ENCODE data around the gene GLTPD2.
A peak's percentile ranks its signal among the peaks of the same experiment; 100 is the strongest.

GLTPD2 gene

DNA sequence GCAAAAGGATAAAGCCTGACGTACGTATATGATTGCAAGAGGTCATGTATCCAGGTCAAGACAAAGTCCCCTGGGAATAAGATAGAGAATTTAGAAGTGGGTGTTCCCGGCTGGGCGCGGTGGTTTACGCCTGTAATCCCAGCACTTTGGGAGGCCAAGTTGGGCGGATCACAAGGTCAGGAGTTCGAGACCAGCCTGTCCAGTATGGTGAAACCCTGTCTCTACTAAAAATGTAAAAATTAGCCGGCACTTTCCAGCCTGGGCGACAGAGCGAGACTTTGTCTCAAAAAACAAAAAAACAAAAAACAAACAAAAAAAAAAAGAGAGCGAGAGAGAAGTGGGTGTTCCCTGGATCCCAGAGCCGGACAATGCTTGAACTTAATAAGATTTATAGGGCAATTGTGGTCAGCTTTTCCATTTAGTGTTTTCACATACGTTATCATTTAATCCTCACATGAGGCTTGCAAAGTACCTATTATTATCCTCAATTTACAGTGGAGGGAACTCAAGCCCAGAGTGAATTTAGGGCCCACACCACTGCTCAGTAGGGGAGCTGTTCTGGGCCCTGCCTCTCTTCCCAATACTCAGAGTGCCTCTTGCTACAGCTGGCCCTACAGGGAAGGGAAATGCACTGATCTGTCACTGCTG lies 481 bp upstream of the GLTPD2 start:
- TF ChIP-seq, protein P1, sequence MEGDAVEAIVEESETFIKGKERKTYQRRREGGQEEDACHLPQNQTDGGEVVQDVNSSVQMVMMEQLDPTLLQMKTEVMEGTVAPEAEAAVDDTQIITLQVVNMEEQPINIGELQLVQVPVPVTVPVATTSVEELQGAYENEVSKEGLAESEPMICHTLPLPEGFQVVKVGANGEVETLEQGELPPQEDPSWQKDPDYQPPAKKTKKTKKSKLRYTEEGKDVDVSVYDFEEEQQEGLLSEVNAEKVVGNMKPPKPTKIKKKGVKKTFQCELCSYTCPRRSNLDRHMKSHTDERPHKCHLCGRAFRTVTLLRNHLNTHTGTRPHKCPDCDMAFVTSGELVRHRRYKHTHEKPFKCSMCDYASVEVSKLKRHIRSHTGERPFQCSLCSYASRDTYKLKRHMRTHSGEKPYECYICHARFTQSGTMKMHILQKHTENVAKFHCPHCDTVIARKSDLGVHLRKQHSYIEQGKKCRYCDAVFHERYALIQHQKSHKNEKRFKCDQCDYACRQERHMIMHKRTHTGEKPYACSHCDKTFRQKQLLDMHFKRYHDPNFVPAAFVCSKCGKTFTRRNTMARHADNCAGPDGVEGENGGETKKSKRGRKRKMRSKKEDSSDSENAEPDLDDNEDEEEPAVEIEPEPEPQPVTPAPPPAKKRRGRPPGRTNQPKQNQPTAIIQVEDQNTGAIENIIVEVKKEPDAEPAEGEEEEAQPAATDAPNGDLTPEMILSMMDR (IDR thresholded peaks at IDR 0.05; ENCODE audit: low read depth, low read length, poor library complexity, severe bottlenecking) = no peak
- TF ChIP-seq EZH2phosphoT487 (IDR thresholded peaks at IDR 0.05; ENCODE audit: borderline replicate concordance, low read length) = no peak
- Histone ChIP-seq H3K9me2 (replicated peaks; ENCODE audit: control insufficient read depth, low read length) (no peaks in the 10 kb centered on the region), H3K4me2 (ENCODE audit: low read length) (no peak overlapping the region), H3K27me3 (ENCODE audit: control insufficient read depth, low read length) (peaks cover 15% of the 10 kb centered on the region), H3F3A (ENCODE audit: control insufficient read depth, insufficient read depth) (peaks cover 4% of the 10 kb centered on the region; the same call in 1 of the 2 replicates), H3K79me2 (ENCODE audit: control insufficient read depth, low read length) (no peaks in the 10 kb centered on the region), H4K20me1 (ENCODE audit: control insufficient read depth, insufficient read depth, low read depth, low read length) (no peaks in the 10 kb centered on the region), H3K36me3 (ENCODE audit: control insufficient read depth, low read length) (no peaks in the 10 kb centered on the region), H3K9me3 (ENCODE audit: control insufficient read depth, insufficient read depth, low read length) (no peaks in the 10 kb centered on the region), H3K27ac (ENCODE audit: low read depth, low read length) (no peak overlapping the region), H3K4me3 (ENCODE audit: low read length) (no peak overlapping the region), H3K4me1 (ENCODE audit: control insufficient read depth, low read length) (peaks cover 15% of the 10 kb centered on the region)

DNA sequence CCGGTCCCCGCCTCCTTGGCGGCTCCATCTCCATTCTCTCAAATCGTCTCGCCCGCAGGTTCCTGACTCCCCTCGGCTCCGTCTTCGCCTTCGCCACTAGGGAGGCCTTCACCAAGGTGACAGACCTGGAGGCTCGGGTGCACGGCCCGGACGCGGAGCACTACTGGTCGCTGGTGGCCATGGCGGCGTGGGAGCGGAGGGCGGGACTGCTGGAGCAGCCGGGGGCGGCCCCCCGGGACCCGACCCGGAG lies 862 bp downstream of the GLTPD2 start:
- H3K27me3 ChIP-seq (ENCODE audit: control insufficient read depth, low read length) = peaks cover 15% of the 10 kb centered on the region

DNA sequence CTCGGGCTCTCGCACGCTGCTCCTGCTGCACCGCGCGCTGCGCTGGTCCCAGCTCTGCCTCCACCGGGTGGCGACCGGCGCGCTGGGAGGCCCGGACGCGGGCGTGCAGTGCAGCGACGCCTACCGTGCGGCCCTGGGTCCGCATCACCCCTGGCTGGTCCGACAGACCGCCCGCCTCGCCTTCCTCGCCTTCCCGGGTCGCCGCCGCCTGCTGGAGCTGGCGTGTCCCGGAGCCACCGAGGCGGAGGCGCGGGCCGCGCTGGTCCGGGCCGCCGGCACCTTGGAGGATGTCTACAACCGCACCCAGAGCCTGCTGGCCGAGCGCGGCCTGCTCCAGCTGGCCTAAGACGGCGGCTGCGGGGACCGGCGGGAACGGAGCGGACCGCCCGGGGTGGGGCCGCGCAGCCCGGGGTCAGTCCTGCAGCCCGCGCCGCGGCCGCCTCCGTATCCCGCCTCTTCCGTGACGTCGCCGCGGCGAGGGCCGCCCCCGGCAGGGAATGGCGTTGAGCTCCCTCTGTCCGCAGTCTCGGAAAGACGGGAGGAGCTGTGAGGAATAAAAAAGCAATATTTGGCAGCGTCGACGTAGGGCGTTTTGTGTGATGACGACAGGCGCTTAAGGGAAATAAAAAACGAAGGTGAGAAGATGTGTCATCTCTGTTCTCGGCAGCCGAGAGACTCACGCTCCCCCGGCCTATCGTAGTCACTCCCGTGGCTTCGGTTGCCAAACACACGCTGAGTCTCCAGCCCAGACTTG lies 1.4 kb downstream of the GLTPD2 start:
- Histone ChIP-seq H3K36me3 (ENCODE audit: control insufficient read depth, low read length) (no peaks in the 10 kb centered on the region), H3K27me3 (ENCODE audit: control insufficient read depth, low read length) (peaks cover 15% of the 10 kb centered on the region), H3F3A (ENCODE audit: control insufficient read depth, insufficient read depth) (peaks cover 4% of the 10 kb centered on the region; the same call in 1 of the 2 replicates), H3K9me2 (replicated peaks; ENCODE audit: control insufficient read depth, low read length) (no peaks in the 10 kb centered on the region), H3K9me3 (ENCODE audit: control insufficient read depth, insufficient read depth, low read length) (no peaks in the 10 kb centered on the region), H3K4me2 (ENCODE audit: low read length) (peak overlapping the region; percentile 91), H3K4me3 (ENCODE audit: low read length) (peak overlapping the region; percentile 78), H3K27ac (ENCODE audit: low read depth, low read length) (0 out of 2 replicates have a peak overlapping the region, but pooled peaks have one; percentile 14), H4K20me1 (ENCODE audit: control insufficient read depth, insufficient read depth, low read depth, low read length) (no peaks in the 10 kb centered on the region), H3K4me1 (ENCODE audit: control insufficient read depth, low read length) (peaks cover 16% of the 10 kb centered on the region), H3K79me2 (ENCODE audit: control insufficient read depth, low read length) (no peaks in the 10 kb centered on the region)
- TF ChIP-seq EZH2phosphoT487 (IDR thresholded peaks at IDR 0.05; ENCODE audit: borderline replicate concordance, low read length) = no peak
- TF ChIP-seq, protein P1 (IDR thresholded peaks at IDR 0.05; ENCODE audit: low read depth, low read length, poor library complexity, severe bottlenecking) = peak; percentile 86

More for the DNA sequence above, 862 bp downstream of the GLTPD2 start:
- peak overlapping the region; percentile 91 for H3K4me2 ChIP-seq (ENCODE audit: low read length)
- peaks cover 15% of the 10 kb centered on the region for H3K4me1 ChIP-seq (ENCODE audit: control insufficient read depth, low read length)
- no peak for TF ChIP-seq EZH2phosphoT487 (IDR thresholded peaks at IDR 0.05; ENCODE audit: borderline replicate concordance, low read length)
- TF ChIP-seq, protein P1 (IDR thresholded peaks at IDR 0.05; ENCODE audit: low read depth, low read length, poor library complexity, severe bottlenecking) = no peak
- H3K9me2 ChIP-seq (replicated peaks; ENCODE audit: control insufficient read depth, low read length) = no peaks in the 10 kb centered on the region
- no peaks in the 10 kb centered on the region for H3K36me3 ChIP-seq (ENCODE audit: control insufficient read depth, low read length)
- H3K79me2 ChIP-seq (ENCODE audit: control insufficient read depth, low read length) = no peaks in the 10 kb centered on the region
- no peaks in the 10 kb centered on the region for H3K9me3 ChIP-seq (ENCODE audit: control insufficient read depth, insufficient read depth, low read length)
- no peaks in the 10 kb centered on the region for H4K20me1 ChIP-seq (ENCODE audit: control insufficient read depth, insufficient read depth, low read depth, low read length)
- H3F3A ChIP-seq (ENCODE audit: control insufficient read depth, insufficient read depth) = peaks cover 4% of the 10 kb centered on the region; the same call in 1 of the 2 replicates
- peak overlapping the region; percentile 78 for H3K4me3 ChIP-seq (ENCODE audit: low read length)
- no peak overlapping the region for H3K27ac ChIP-seq (ENCODE audit: low read depth, low read length)
